GM12864 (cell line): ENCODE measurements around the gene COL9A1.
"Not testable (repeated sequence)": the region's sequence is repeated elsewhere in the genome, so short reads cannot be mapped to it uniquely, and the experiment has no call there.

Source experiments
- DNase-seq: peaks from one replicate; pipeline ENCODE4 v3.0.0-alpha.2; 2011; ENCODE audit warnings: low read depth
- H3K4me3 ChIP-seq: 2 replicates; pipeline ENCODE4 v1.5.1; 2011; ENCODE audit warnings: mild to moderate bottlenecking, low read depth, low read length, control low read depth
- CTCF ChIP-seq: IDR thresholded peaks from 2 replicates; pipeline ENCODE4 v1.5.1; 2011; ENCODE audit warnings: low read depth, mild to moderate bottlenecking, moderate library complexity, low read length, control low read depth, inconsistent platforms; ENCODE audit errors: missing control alignments

The COL9A1 gene

DNA sequence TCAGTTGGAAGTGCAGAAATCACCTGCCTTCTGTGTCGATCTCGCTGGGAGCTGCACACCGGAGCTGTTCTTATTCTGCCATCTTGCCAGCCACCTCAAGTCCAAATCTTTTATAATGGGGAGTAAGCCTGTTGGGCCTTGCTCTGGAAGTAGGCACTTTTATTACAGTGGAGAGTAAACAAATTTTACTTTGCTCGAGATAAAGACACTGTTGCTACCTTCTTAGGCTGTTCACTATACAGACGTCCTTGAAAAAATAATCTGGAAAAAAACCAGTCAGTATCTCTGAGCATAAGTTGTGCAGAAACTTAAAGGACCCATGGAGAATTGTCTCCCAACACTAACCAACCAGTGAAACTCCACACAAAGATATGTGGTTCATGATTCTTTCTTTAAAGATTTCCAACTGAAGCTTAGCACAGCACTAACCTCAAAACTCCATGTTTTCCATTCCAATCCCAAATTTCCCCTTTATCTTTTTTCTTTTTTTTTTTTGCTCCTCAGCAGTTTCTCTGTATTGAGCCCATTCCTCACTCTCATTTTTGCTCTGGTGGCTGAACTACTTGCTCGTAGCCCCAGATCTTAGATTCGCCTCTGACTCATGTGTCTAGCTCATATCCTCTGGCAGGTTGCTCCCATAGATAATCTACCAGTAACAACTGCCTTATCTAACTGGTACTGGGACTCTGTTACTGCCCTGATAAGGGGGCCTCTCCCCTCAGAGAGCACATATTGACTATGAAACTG, 34.3 kb upstream of the COL9A1 start:
- TF ChIP-seq CTCF, result no peak
- no peak overlapping the region for H3K4me3 ChIP-seq
- no peak for DNase-seq

- H3K4me3 ChIP-seq, result no peak overlapping the region
- no peak for DNase-seq
- TF ChIP-seq CTCF, result no peak
These were observed 24.2 kb upstream of the COL9A1 start for GRCh38 chr6:70327036-70327435.

- no peak for TF ChIP-seq CTCF
- no peak for DNase-seq
- no peak overlapping the region for H3K4me3 ChIP-seq
These were observed 22.1 kb upstream of the COL9A1 start for GRCh38 chr6:70325009-70325408.

- not testable (repeated sequence) for DNase-seq, H3K4me3 ChIP-seq
These were observed 14.9 kb upstream of the COL9A1 start for GRCh38 chr6:70317799-70318198.

DNA sequence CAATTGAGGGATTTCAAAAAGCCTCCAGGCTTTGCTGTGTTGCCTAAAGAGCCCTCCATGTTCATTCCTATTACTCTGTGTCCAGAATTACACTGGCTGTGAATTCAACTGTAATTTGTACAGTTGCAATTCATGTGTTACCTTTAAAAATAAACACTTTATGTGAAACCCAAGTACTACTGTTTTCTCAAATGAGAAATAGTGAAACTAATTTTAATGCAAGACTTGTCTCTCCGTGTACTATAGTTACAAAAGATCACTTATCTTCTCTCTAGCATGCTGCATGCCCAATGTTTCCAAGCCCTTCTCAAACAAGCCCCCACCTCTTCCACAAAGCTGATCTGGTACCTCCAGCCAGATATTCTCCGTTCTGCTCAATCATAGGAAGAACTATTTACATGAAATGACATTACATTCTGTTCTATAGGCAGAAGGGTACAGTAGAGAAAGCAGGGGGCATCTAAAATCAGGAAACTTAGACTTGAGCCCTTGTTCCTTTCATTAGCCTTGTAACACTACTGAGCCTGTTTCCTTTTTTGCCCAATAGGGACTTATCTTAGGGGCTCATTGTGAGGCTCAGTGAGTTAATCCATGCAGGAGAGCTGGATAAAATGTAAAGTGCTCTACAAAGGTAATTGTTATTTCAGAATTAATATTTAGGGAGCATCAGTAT, 12.3 kb upstream of the COL9A1 start:
- TF ChIP-seq CTCF, result no peak
- no peak overlapping the region for H3K4me3 ChIP-seq
- DNase-seq, result no peak

DNA sequence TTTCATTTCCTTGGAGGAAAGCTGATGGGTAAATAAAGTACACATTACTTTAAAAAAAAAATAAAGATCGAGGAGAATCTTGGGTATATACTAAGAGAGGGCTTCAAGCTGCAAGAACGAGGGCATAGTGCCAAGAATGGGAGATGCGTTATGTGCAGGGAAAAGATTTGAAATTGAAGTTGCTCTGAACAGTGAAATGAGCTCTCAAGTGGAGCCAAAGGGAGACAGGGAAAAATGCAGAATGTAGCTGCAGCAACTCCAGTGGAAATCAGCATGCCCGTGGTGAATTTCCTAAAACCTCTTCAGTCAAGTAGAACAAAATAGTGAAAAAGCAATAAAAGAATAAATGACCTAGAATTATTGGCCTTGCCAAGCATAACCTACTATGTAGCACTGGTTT, 11.4 kb upstream of the COL9A1 start:
- DNase-seq, result no peak
- TF ChIP-seq CTCF, result no peak
- no peak overlapping the region for H3K4me3 ChIP-seq

DNA sequence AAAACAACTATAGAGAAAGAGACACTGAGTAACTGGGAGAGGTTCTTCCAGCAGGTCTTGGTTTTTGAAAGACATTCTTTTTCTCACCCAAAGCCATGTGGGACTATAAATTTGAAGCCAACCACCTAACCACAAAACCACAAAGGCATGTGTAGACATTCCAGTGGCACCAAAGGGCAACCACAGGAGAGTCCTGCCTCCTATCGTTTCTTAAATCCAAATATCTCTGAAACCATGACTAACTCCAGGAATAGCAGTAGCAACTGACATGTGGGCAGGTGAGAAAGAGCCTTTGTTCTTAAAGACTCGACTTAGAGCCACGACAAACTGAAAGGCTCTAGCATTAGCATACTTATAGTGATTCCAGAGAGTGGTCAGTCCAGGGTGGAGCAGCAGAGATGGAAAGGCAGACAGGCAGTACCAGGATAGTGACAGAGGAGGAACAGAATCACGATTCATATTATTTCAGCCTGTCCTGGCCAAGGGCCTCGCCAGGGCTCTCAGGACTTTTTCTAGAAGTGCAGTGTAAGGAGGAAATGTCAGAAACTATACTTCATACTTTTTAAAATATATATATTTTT, 9.4 kb upstream of the COL9A1 start:
- DNase-seq, result peak; percentile 13
- no peak overlapping the region for H3K4me3 ChIP-seq
- TF ChIP-seq CTCF, result no peak
